Nephron (organoid): ENCODE data around the gene PRMT5.

Experiments used
- H3K27ac Mint-ChIP-seq, 3 experiments: 2 replicates each; pipeline ENCODE4 v1.8.0; 2020; ENCODE audit warnings: mixed read lengths in 3 of 3, mild to moderate bottlenecking in 2 of 3, moderate library complexity in 1 of 3
- H3K27me3 Mint-ChIP-seq: 2 replicates; pipeline ENCODE4 v1.8.0; 2021; ENCODE audit warnings: low read depth, mild to moderate bottlenecking, moderate library complexity, mixed read lengths
- H3K36me3 Mint-ChIP-seq: 2 replicates; pipeline ENCODE4 v1.8.0; 2020; ENCODE audit warnings: low read depth, mixed read lengths
- H3K4me1 Mint-ChIP-seq: 2 replicates; pipeline ENCODE4 v1.8.0; 2020; ENCODE audit warnings: mixed read lengths
- H3K4me3 Mint-ChIP-seq, 3 experiments: 2 replicates each; pipeline ENCODE4 v1.8.0; 2020; ENCODE audit warnings: mild to moderate bottlenecking in 3 of 3, mixed read lengths in 3 of 3, moderate library complexity in 2 of 3
- H3K9me3 Mint-ChIP-seq: 2 replicates; pipeline ENCODE4 v1.8.0; 2020; ENCODE audit warnings: mixed read lengths
- CTCF ChIP-seq, 3 experiments: fragments of 200-600 bp; sonication (generic); IDR thresholded peaks; one replicate each; pipeline ENCODE4 v1.5.0; 2021; ENCODE audit warnings: antibody characterized with exemption in 3 of 3; ENCODE audit not compliant: unreplicated experiment in 3 of 3

The PRMT5 gene

DNA sequence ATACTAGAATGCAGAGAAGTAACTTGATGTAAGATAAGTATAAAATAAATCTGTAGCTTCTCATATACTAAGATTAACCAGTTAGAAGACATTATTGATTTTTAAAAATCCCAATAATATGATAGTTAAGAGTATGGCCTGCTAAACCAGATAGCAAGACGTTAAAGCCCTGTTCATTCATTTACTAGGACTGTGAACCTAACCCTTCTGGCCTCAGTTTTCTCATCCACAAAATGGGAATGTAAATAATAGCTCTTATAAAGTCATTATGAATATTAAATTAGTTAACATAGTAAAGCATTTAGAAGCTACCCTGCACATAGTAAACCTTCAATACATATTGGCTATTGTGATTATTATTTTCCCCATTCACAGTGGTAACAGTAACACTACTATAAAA is 6.0 kb upstream of the PRMT5 start:
- TF ChIP-seq CTCF (IDR thresholded peaks at IDR 0.05; ENCODE audit: unreplicated experiment in 3 of 3), result no peak
- Mint-ChIP-seq H3K36me3 (no peaks in the 10 kb centered on the region), H3K9me3 (no peaks in the 10 kb centered on the region), H3K27ac (no peak overlapping the region), H3K4me3 (no peak overlapping the region), H3K27me3 (no peaks in the 10 kb centered on the region), H3K4me1 (no peaks in the 10 kb centered on the region)

DNA sequence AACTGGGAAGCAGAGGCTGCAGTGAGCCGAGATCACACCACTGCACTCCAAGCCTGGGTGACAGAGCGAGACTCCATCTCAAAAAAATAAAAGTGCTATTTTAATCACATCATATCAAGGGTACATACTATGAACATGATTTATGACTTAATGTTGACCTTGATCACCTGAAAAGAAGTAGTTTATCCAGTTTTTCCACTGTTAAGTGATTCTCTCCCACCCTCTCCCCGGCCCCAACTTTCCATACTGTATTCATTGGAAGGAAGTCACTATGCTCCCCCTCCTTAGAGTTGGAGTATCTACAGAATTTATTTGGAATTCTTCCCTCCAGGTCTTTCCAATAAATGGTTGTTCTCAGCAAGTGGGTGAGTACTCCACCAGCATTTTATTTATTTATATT is 3.0 kb upstream of the PRMT5 start:
- no peaks in the 10 kb centered on the region for H3K9me3 Mint-ChIP-seq

DNA sequence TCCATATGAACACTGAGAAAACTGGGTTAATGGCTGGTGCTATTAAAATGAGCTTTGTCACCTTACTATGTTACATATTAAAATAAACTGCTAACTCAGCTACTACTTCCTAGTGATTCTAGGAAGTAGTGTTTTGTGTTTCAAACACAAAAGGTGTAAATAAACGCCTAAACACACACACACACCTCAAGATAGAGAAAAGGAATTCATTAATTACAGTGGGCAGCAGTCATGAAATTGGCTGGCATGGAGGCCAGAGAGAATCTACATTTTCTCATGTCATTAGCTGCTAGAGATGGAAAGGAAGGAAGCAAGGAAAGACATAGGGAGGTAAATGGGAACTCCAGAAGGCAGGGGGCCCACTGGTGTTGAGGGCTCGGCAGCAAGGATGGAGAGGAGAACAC is 787 bp upstream of the PRMT5 start:
- Mint-ChIP-seq H3K9me3 (no peaks in the 10 kb centered on the region), H3K27ac (no peak overlapping the region), H3K4me3 (no peak overlapping the region), H3K36me3 (peaks cover 13% of the 10 kb centered on the region), H3K4me1 (peaks cover 6% of the 10 kb centered on the region), H3K27me3 (no peaks in the 10 kb centered on the region)
- no peak for TF ChIP-seq CTCF (IDR thresholded peaks at IDR 0.05; ENCODE audit: unreplicated experiment in 3 of 3)

More for the DNA sequence above, 3.0 kb upstream of the PRMT5 start:
- Mint-ChIP-seq H3K27ac (peak overlapping the region in 1 of 3 experiments; percentile 2), H3K36me3 (no peaks in the 10 kb centered on the region), H3K27me3 (no peaks in the 10 kb centered on the region), H3K4me1 (peaks cover 6% of the 10 kb centered on the region), H3K4me3 (no peak overlapping the region)
- no peak for TF ChIP-seq CTCF (IDR thresholded peaks at IDR 0.05; ENCODE audit: unreplicated experiment in 3 of 3)

DNA sequence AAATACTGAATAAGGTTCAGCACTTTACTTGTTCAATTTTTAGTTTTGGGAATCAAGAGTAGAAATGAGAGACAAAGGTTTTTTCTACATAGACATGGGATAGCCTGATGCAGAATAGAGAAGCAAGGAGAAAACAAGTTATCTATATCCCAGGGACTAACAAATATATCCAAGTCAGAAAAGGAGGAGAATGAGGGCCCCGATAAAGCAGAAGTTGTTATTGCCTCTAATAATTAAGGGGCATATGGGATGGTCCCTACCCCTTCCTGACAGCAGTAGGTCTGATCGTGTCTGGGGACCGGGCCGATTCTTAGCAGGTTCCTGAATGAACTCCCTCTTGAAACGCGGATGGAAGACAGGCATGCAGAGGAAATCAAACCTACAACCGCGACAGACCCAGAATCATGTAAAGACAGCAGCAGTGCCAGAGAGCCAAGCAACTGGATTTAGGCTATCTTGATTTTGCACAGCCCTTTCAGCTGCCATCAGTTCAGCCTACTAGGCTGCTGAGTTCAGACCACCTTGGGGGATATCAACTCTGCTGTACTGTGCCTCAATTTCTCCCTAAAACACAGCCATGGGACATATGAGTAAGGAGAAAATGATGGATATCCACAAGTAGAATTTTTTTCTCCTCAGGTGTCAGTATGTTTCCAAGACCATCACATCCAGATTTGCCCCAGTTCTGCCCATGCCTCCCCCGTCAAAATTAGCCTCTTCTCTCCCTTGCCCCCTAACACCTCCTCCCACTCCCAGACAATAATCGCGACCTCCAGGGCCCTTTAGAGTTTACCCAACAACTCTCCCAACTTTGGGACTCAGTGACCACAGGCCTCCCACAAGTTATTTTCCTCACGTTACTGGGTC is 706 bp downstream of the PRMT5 start:
- peaks cover 6% of the 10 kb centered on the region for H3K4me1 Mint-ChIP-seq
- no peak overlapping the region for H3K27ac Mint-ChIP-seq
- no peaks in the 10 kb centered on the region for H3K27me3 Mint-ChIP-seq
- no peak overlapping the region for H3K4me3 Mint-ChIP-seq
- peaks cover 28% of the 10 kb centered on the region for H3K36me3 Mint-ChIP-seq
- TF ChIP-seq CTCF (IDR thresholded peaks at IDR 0.05; ENCODE audit: unreplicated experiment in 3 of 3), result no peak
- H3K9me3 Mint-ChIP-seq, result no peaks in the 10 kb centered on the region

- Mint-ChIP-seq H3K27me3 (no peaks in the 10 kb centered on the region), H3K36me3 (peaks cover 45% of the 10 kb centered on the region), H3K4me3 (peak overlapping the region in 2 of 3 experiments; percentile 11 to 34), H3K9me3 (no peaks in the 10 kb centered on the region), H3K27ac (no peak overlapping the region), H3K4me1 (peaks cover 6% of the 10 kb centered on the region)
- TF ChIP-seq CTCF (IDR thresholded peaks at IDR 0.05; ENCODE audit: unreplicated experiment in 3 of 3), result no peak
Observed at GRCh38 chr14:22926316-22926715, 2.9 kb downstream of the PRMT5 start.

- Mint-ChIP-seq H3K4me1 (peaks cover 6% of the 10 kb centered on the region), H3K27ac (no peak overlapping the region), H3K27me3 (no peaks in the 10 kb centered on the region), H3K36me3 (peaks cover 52% of the 10 kb centered on the region), H3K4me3 (no peak overlapping the region), H3K9me3 (no peaks in the 10 kb centered on the region)
- TF ChIP-seq CTCF (IDR thresholded peaks at IDR 0.05; ENCODE audit: unreplicated experiment in 3 of 3), result no peak
Observed at GRCh38 chr14:22925513-22925912, 3.7 kb downstream of the PRMT5 start.
